Activated CD4-positive, CD25-positive, alpha-beta regulatory T cell treated with anti-CD3 and anti-CD28 coated beads, Interleukin-2, amount 50 U/mL, for 24 hours (primary cell): ENCODE results near the gene RABAC1.
A peak's percentile ranks its signal among the peaks of the same experiment; 100 is the strongest.
"Not testable (repeated sequence)": the region's sequence is repeated elsewhere in the genome, so short reads cannot be mapped to it uniquely, and the experiment has no call there.

Source experiments
- ATAC-seq, 2 donors: fragments of 150-1000 bp; cut with Tn5 transposase; one replicate each; pipeline ENCODE4 v1.10.0; 2021; ENCODE audit warnings: mild to moderate bottlenecking in 1 of 2, moderate library complexity in 1 of 2

RABAC1 gene

GRCh38 chr19:41944336-41944735 lies 14.8 kb downstream of the RABAC1 start:
- ATAC-seq, result no peak

- no peak for ATAC-seq
Observed at GRCh38 chr19:41941410-41942202, 17.5 kb downstream of the RABAC1 start.

DNA sequence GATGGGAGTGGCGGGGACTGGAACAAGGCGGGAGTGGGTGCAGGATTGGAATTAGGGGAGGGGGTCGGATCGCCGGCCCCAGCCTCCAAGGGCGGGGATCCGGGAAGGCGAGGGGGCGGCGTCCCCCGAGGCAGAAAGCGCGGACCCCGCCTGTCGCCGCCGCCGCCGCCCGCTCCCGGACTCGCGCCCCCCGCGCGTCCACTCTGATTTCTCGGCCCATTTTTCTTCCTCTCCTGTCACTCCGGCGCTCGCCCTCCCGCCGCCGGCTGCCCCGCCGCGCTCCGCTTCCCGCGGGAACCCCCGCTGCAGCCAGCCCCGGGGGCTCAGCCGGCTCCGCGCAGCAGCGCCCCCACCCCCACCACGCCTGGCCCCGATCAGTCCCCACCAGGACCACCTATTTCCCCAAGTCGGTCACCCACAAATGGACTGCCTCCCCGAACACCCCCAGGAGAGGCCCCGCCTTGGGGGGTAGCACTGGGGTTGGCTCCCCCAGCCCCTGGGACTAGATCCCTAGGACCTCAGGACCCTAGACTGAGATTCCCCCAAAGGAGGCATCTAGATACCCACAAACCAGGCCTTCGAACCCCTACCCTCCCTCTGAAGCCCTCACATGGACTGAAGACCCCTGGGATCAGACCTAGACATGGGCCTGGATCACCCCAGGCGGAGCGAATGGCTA lies 18.3 kb downstream of the RABAC1 start:
- ATAC-seq, result no peak

DNA sequence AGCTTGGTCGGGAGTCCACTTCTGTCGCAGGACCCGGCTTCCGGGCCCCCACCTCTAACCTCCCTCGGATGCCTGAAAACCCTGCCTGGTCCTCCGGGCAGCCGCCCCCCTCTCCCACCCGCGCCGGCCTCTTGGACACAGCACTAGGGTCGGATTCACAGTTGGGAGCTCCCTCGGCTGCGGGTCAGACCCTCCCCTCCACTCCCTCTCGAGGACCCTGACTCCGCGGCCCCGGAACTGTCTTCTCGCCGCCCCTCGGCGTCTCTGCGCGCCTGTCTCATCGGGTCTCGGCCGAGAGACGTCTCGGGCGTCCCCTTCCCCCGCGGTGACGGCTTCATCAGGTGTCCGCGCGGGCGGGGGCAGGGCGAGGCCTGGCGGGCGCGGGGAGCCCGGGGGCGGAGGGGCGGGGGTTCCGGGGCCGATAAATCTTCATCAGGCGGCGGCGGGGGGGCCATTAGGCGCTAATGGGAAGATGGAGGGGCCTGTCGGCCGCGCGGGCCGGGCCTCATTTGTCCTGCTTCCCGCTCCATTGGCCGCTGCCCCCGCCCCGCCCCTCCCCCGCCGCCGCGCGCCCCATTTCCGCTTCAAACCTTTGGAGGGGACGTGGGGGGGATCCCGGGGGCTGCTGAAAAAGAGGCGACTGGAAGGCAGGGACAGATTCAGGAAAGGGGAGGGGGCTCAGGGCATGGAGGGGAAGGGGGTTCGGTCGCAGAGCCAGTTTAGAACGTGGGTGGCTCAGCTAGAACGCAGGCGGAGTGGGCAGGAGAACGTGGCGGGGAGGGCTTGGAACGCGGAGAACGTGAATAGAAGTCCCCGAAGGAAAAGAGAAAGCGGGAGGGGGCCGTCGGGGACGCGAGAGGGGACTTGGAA lies 19.0 kb downstream of the RABAC1 start:
- ATAC-seq, result peak in 1 of 2 donors; percentile 30

- not testable (repeated sequence) for ATAC-seq
Observed at GRCh38 chr19:41939209-41939608, 19.9 kb downstream of the RABAC1 start.

GRCh38 chr19:41937525-41938468 lies 21.3 kb downstream of the RABAC1 start:
- ATAC-seq, result no peak

GRCh38 chr19:41936961-41937360 lies 22.2 kb downstream of the RABAC1 start:
- ATAC-seq, result no peak

GRCh38 chr19:41936416-41936850 lies 22.7 kb downstream of the RABAC1 start:
- ATAC-seq, result peak; percentile 57 to 77

- ATAC-seq, result no peak
Observed at GRCh38 chr19:41935760-41936415, 23.2 kb downstream of the RABAC1 start.

DNA sequence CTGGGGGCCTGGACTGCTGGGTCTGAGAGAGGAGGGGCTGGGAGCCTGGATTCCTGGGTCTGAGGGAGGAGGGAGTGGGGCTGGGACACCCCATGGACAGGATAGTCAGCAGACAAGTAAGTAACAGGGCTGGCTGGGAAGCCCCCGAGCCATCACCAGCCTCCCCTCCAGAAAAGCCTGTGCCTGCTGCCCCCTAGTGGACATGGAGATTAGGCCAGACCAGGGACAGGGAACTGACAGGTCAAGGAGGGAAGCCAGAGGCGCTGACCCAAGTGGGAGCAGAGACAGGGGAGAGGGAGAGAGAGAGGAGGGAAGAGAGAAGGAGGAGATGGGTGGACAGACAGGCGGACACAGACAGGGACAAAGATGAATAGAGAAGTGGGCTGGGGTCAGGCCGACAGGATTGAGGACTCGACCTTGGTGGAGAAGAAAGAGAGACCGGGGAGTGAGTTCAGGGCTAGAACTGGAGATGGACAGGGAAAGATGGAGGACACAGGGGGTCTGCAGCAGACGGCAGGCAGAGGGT lies 24.2 kb downstream of the RABAC1 start:
- peak; percentile 72 to 80 for ATAC-seq

DNA sequence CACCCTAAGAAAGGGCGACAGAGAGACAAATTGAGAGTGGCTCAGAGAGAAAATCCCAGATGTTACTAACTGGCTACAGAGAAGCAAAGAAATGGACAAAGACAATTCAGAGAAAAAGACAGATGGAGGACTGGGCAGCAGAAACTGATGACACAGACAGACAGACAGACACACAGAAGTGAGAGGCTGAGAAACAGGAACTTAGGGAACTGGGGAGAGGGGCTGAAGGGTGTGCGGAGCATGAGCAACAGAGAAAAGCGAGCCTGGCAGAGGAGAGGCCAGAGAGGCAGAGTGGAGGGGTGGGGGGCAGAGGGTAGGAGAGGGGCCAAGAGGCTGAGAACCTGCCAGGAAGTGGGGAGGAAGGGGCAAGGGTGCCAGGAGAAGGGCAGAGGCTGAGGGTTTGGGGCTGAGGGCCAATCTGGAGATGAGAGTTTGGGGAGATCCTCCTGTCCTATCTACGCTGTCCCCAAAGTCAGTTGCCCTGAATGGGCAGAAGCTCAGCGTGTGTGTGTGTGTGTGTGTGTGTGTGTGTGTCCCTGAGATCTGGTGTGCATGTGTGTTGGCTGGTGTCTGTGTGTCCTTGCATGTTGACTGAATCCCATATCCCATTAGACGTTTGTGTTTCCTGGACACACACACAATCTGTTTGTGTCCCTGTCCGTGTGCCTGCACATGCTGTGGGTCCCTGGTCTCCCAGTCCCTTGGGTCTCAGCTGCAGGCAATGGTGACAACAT lies 25.3 kb downstream of the RABAC1 start:
- ATAC-seq, result no peak

- ATAC-seq, result no peak
Observed at GRCh38 chr19:41932720-41933332, 26.3 kb downstream of the RABAC1 start.

GRCh38 chr19:41932259-41932719 lies 26.8 kb downstream of the RABAC1 start:
- no peak for ATAC-seq

- no peak for ATAC-seq
Observed at GRCh38 chr19:41930926-41931592, 28.1 kb downstream of the RABAC1 start.

DNA sequence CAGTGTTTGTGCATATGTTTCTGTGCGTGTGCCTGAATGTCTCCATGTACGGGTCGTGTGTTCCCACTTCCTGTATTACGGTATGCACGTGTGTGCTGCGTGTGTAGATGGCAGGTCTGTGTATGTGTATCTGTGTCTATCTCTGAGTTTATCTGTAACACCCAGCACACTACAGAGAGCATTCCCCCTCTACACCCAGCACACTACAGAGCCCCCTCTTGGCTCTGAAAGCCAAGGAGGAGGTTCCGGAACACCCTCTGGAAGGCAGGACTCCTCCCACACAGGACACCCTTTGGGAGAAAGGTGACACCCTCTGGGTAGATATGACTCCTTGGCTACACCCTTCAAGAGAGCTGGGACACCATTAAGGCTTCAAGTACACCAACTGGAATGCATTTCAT lies 28.8 kb downstream of the RABAC1 start:
- no peak for ATAC-seq

DNA sequence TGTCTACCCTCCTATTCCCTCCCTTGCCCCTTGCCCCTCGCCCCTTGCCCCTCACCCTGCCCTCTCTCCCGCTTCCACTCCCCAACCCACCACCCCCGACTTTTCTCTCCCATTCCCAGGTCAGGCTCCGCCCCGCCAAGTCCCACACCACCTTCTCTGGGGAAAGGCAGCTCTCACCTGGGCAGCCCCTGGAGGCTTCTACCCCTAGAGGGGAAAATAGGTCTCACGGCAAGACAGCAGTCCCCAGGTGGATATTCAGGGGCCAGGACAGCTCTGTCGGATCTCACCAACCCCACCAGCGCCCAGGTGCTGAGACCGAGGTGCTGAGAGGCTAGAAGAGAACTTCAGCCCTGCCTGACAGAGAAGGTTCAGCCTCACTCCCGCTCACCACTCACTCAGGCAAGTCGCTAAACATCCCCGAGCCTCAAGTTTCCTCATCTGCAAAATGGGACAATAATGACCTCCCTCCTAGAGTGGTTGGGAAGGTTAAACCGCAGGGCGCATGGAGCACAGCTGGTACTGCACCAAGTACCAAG lies 29.5 kb downstream of the RABAC1 start:
- ATAC-seq, result no peak

DNA sequence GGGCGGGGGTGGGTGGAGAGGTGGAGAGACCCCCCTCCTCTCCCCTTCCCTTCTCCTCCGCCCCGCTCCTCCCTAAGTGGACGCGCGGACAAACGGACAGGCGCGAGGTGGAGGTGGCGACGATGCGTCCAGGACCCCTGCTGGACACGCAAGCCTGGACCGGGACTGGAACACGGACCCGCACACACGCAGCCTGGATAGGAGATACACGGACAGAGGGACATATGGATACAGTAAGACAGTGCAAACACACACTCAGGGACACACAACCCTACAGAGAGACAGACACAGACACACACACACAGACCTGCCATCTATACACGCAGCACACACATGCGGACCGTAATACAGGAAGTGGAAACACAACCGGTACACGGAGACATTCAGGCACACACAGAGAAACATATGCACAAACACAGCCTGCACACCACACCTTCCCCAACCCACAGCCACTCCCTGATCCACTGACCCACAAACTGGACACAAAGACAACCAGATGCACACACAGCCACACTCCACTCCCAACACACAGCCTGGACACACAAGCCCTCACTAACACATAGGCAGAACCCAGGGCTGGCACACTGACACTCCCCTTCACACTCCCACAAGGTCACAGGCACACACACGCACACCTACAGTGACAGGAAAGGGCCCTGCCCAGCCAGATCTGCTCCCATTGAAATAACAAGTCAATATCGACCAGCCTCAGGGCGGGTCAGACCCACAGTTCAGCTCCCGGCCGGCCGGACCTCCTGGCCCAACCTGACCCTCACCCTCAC lies 30.2 kb downstream of the RABAC1 start:
- peak; percentile 65 to 67 for ATAC-seq

- ATAC-seq, result peak; percentile 42 to 50
Observed at GRCh38 chr19:41928221-41928683, 30.9 kb downstream of the RABAC1 start, which contains the start of gene ERFL. TSS of gene ERFL (minus strand) at chr19:41928449. CDS start at chr19:41912919, 15,530 bp downstream.
